SU-DHL-6 (cell line): Measurements from ENCODE around the gene DYNLT2.

ENCODE experiments used
- EZH2phosphoT487 ChIP-seq: fragments of 200-600 bp; sonication (generic), shearing (Covaris generic); conservative IDR thresholded peaks from 2 replicates; pipeline ENCODE4 v1.6.1; 2018; ENCODE audit warnings: mild to moderate bottlenecking, antibody characterized with exemption, low read length, moderate library complexity, mixed read lengths
- TF ChIP-seq, protein P1 (sequence below): fragments of 200-600 bp; sonication (generic); IDR thresholded peaks from one replicate; pipeline ENCODE4 v1.5.1; 2017; ENCODE audit warnings: antibody characterized with exemption, mild to moderate bottlenecking, low read length, moderate library complexity; ENCODE audit not compliant: insufficient read depth, poor library complexity, severe bottlenecking

DNA sequence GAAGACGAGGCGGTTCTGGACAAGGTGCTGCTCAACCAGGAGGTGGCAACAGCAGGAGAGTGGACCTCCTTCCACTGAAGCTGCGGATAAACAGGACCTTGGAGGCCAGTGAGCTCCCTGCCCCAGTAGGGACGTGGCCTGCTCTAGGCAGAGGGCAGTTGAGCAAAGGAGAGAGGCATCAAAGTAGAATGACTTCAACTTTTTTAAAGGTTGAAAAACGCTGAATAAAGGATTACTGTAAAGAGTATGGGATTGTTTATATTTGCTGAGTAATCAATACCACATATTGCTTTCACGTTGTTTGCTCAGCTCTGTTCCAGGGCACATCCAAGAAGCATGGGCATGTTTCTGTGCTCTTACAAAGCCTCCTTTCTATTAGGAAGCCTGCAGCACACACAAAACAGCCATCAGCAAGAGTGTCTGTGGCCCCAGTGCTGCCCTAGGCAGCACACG, 48.1 kb upstream of the DYNLT2 start:
- TF ChIP-seq, protein P1, sequence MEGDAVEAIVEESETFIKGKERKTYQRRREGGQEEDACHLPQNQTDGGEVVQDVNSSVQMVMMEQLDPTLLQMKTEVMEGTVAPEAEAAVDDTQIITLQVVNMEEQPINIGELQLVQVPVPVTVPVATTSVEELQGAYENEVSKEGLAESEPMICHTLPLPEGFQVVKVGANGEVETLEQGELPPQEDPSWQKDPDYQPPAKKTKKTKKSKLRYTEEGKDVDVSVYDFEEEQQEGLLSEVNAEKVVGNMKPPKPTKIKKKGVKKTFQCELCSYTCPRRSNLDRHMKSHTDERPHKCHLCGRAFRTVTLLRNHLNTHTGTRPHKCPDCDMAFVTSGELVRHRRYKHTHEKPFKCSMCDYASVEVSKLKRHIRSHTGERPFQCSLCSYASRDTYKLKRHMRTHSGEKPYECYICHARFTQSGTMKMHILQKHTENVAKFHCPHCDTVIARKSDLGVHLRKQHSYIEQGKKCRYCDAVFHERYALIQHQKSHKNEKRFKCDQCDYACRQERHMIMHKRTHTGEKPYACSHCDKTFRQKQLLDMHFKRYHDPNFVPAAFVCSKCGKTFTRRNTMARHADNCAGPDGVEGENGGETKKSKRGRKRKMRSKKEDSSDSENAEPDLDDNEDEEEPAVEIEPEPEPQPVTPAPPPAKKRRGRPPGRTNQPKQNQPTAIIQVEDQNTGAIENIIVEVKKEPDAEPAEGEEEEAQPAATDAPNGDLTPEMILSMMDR = no peak
- no peak for TF ChIP-seq EZH2phosphoT487
